ENCODE results near the gene C3orf18.
A peak's percentile ranks its signal among the peaks of the same experiment; 100 is the strongest.

The C3orf18 gene

GRCh38 chr3:50604628-50605588, 37.4 kb upstream of the C3orf18 start:
- intact Hi-C loops (cut with DNase I), result no loop called here
- no peak for DNase-seq

- DNase-seq, result no peak
- intact Hi-C loops (cut with DNase I), result no loop called here
These were observed 36.6 kb upstream of the C3orf18 start for GRCh38 chr3:50604110-50604621.

GRCh38 chr3:50603261-50604109, 35.9 kb upstream of the C3orf18 start:
- DNase-seq, result no peak
- intact Hi-C loops (cut with DNase I), result no loop called here

- intact Hi-C loops (cut with DNase I), result no loop called here
- no peak for DNase-seq
These were observed 35.1 kb upstream of the C3orf18 start for GRCh38 chr3:50602595-50603191.

- intact Hi-C loops (cut with DNase I), result no loop called here
- peak; percentile 59 to 97 (median 84) for DNase-seq
These were observed 33.5 kb upstream of the C3orf18 start for GRCh38 chr3:50600841-50601591.

- no peak for DNase-seq
- intact Hi-C loops (cut with DNase I), result no loop called here
These were observed 32.7 kb upstream of the C3orf18 start for GRCh38 chr3:50600141-50600753.

GRCh38 chr3:50599716-50600118, 32.2 kb upstream of the C3orf18 start:
- no peak for DNase-seq
- intact Hi-C loops (cut with DNase I), result no loop called here

- intact Hi-C loops (cut with DNase I), result no loop called here
These were observed 31.7 kb upstream of the C3orf18 start for GRCh38 chr3:50599115-50599715.

GRCh38 chr3:50594253-50594785, 26.8 kb upstream of the C3orf18 start:
- DNase-seq, result no peak
- intact Hi-C loops (cut with DNase I), result no loop called here

More at GRCh38 chr3:50599115-50599715, 31.7 kb upstream of the C3orf18 start:
- DNase-seq, result no peak

- intact Hi-C loops (cut with DNase I), result no loop called here
- DNase-seq, result no peak
These were observed 25.0 kb upstream of the C3orf18 start for GRCh38 chr3:50592568-50592967.

- intact Hi-C loops (cut with DNase I), result no loop called here
These were observed 23.7 kb upstream of the C3orf18 start for GRCh38 chr3:50591196-50591741.

GRCh38 chr3:50588759-50589433, 21.3 kb upstream of the C3orf18 start:
- DNase-seq, result no peak
- intact Hi-C loops (cut with DNase I), result no loop called here

More at GRCh38 chr3:50591196-50591741, 23.7 kb upstream of the C3orf18 start:
- no peak for DNase-seq

- intact Hi-C loops (cut with DNase I), result no loop called here
- no peak for DNase-seq
These were observed 20.5 kb upstream of the C3orf18 start for GRCh38 chr3:50587806-50588758.

GRCh38 chr3:50587373-50587772, 19.8 kb upstream of the C3orf18 start:
- no peak for DNase-seq
- intact Hi-C loops (cut with DNase I), result no loop called here

- intact Hi-C loops (cut with DNase I), result no loop called here
- DNase-seq, result no peak
These were observed 19.2 kb upstream of the C3orf18 start for GRCh38 chr3:50586763-50587070.

- DNase-seq, result no peak
- intact Hi-C loops (cut with DNase I), result no loop called here
These were observed 18.6 kb upstream of the C3orf18 start for GRCh38 chr3:50585919-50586762.

Data from posterior cingulate gyrus (tissue), 11 donors.